Psoas muscle (tissue), 8 donors: ENCODE results near the gene DNAI1. TPM values are rescaled to one million over a fixed set of nuclear protein-coding genes. Genes with fewer than 3 reads are reported as not detected.

ENCODE experiments used
- ATAC-seq, 4 donors: fragments of 200-7000 bp; cut with Tn5 transposase; one replicate each; pipeline ENCODE4 v1.9.1; 2020; ENCODE audit warnings: moderate library complexity in 3 of 4, mild to moderate bottlenecking in 2 of 4
- DNase-seq, 2 donors: peaks; one replicate each; pipeline ENCODE4 v3.0.0-alpha.2; 2020
- H3K27ac ChIP-seq: fragments of 200-600 bp; one replicate; pipeline ENCODE4 v1.8.0; 2022
- H3K27me3 ChIP-seq, 3 donors: fragments of 200-600 bp in 1 of 3; one replicate each; pipeline versions ENCODE4 v1.6.1 to v1.8.0; 2013 to 2022; ENCODE audit warnings: low read length in 2 of 3, mild to moderate bottlenecking in 2 of 3, moderate library complexity in 1 of 3; ENCODE audit not compliant: insufficient read depth in 3 of 3
- H3K36me3 ChIP-seq, 2 donors: fragments of 200-600 bp in 1 of 2; one replicate each; pipeline versions ENCODE4 v1.6.1 to v1.8.0; 2013 to 2022; ENCODE audit warnings: low read depth in 1 of 2, mild to moderate bottlenecking in 1 of 2, moderate library complexity in 1 of 2; ENCODE audit not compliant: insufficient read depth in 1 of 2
- H3K4me1 ChIP-seq: fragments of 200-600 bp; one replicate; pipeline ENCODE4 v1.8.0; 2022
- H3K4me3 ChIP-seq: fragments of 200-600 bp; one replicate; pipeline ENCODE4 v1.8.0; 2022; ENCODE audit warnings: mild to moderate bottlenecking
- H3K9me3 ChIP-seq: fragments of 200-600 bp; one replicate; pipeline ENCODE4 v1.8.0; 2022
- WGBS, 3 donors: extraction: QIAGEN DNeasy Blood & Tissue Kit; methylation state at CpG; one replicate each; pipeline versions ENCODE4 v1.1.6 to v1.1.7; 2013; 5-methylcytosine and 5-hydroxymethylcytosine counted together
- intact Hi-C, 2 donors: fragments of 100-400 bp; cut with DNase I; formaldehyde crosslinking; loops; one replicate each; pipeline versions ENCODE4 v1.11.0 to v1.14.2; 2022
- polyA plus RNA-seq, 3 donors: library from polyadenylated mRNA; stranded (reverse); fragments of 200-250 nt; gene quantifications; one replicate each; pipeline ENCODE4 v1.2.3, GENCODE V29; 2013
- total RNA-seq, 4 donors: library from RNA; stranded (reverse); fragmentation: NEBNext Ultra II Directional in 2 of 4; extraction: Animal tissue kit (Norgen Biotek cat#: 25700) in 2 of 4; gene quantifications; one replicate each; pipeline versions ENCODE4 v1.2.1 to v1.2.4, GENCODE V29; 2021 to 2023
- TF ChIP-seq, protein P1 (sequence below): fragments of 200-600 bp; IDR thresholded peaks from one replicate; pipeline ENCODE4 v1.8.0; 2022; ENCODE audit warnings: antibody characterized with exemption
- donor health status: healthy with polysubstance abuse.
- donor health status: DM: no; HTN: no; CAD: no; lungs with moderate emphysema.
- donor health status: Bipolar disorder and iron deficiency.
- donor health status: healthy.
- donor health status: DM: yes; HTN: yes; CAD: no.
- donor health status: DM: no; HTN: no; CAD: no.
- donor health status: DM: no; HTN: no; CAD: no.
- donor health status: DM: yes; HTN: yes; CAD: no.

The DNAI1 gene
- total and polyA plus RNA-seq, 7 donors = 0.04 to 0.70 (median 0.27) TPM; not detected in 3

DNA sequence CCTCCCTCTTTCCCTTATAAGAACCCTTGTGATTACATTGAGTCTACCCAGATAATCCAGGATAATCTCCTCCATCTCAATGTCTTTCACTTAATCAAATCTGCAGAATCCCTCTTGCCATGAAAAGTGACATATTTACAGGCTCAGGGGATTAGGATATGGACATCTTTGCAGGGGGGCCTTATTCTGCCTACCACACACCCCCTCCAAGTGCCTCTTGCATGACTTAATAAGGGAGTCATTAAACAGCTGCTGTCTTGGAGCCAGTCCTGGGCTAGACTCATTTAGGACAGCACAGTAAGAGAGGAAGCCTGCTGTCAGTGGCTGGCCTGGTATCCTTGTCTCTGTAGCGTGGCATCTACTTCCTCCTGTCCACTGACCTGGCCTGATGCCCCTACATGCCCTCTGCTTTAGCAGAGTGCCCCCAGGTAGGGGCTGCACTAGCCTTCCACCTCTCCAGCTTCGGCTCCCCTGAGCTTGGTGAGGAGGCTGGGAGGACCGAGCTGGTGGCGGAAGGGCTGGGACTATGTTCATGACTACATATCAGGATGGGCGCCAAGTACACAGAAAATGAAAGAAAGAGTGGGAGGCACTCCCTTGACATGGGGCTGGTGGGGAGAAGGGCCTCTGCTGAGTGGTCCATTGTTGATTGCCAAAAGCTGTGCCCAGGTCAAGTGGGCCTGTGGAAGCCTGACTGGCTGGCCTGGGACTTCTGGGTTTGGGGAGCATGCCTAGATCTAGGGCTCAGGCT is 46.9 kb downstream of the DNAI1 start:
- Histone ChIP-seq H3K4me1 (no peaks in the 10 kb centered on the region), H3K27me3 (no peaks in the 10 kb centered on the region), H3K36me3 (no peaks in the 10 kb centered on the region), H3K4me3 (no peak overlapping the region), H3K27ac (no peak overlapping the region), H3K9me3 (no peaks in the 10 kb centered on the region)
- no peak for DNase-seq
- TF ChIP-seq, protein P1, sequence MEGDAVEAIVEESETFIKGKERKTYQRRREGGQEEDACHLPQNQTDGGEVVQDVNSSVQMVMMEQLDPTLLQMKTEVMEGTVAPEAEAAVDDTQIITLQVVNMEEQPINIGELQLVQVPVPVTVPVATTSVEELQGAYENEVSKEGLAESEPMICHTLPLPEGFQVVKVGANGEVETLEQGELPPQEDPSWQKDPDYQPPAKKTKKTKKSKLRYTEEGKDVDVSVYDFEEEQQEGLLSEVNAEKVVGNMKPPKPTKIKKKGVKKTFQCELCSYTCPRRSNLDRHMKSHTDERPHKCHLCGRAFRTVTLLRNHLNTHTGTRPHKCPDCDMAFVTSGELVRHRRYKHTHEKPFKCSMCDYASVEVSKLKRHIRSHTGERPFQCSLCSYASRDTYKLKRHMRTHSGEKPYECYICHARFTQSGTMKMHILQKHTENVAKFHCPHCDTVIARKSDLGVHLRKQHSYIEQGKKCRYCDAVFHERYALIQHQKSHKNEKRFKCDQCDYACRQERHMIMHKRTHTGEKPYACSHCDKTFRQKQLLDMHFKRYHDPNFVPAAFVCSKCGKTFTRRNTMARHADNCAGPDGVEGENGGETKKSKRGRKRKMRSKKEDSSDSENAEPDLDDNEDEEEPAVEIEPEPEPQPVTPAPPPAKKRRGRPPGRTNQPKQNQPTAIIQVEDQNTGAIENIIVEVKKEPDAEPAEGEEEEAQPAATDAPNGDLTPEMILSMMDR = no peak
- no peak for ATAC-seq
- 71 to 84% (median 78%) methylated on average over 5 of the region's 5 CpGs for WGBS, 3 donors
- intact Hi-C loops = no loop called here

DNA sequence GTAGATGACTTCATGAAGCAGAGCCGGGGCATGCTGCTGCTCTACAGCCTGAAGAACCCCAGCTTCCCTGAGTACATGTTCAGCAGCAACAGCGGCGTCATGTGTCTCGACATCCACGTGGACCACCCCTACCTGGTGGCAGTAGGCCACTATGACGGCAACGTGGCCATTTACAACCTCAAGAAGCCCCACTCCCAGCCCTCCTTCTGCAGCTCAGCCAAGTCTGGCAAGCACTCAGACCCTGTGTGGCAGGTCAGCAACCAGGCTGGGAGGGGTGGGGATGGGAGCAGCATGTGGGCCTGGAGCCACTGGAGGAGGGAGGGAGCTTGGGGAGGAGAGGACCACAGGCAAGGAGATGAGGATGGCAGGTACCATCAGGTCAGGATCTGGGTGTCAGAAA is 48.0 kb downstream of the DNAI1 start:
- no peaks in the 10 kb centered on the region for H3K4me1 ChIP-seq
- WGBS, 3 donors = 88 to 92% (median 88%) methylated on average over 7 of the region's 7 CpGs
- no peak for DNase-seq
- TF ChIP-seq, protein P1 = no peak
- no peak for ATAC-seq
- H3K27ac ChIP-seq = no peak overlapping the region
- no peaks in the 10 kb centered on the region for H3K27me3 ChIP-seq
- H3K9me3 ChIP-seq = no peaks in the 10 kb centered on the region
- H3K36me3 ChIP-seq = no peaks in the 10 kb centered on the region
- intact Hi-C loops = no loop called here
- H3K4me3 ChIP-seq = no peak overlapping the region

DNA sequence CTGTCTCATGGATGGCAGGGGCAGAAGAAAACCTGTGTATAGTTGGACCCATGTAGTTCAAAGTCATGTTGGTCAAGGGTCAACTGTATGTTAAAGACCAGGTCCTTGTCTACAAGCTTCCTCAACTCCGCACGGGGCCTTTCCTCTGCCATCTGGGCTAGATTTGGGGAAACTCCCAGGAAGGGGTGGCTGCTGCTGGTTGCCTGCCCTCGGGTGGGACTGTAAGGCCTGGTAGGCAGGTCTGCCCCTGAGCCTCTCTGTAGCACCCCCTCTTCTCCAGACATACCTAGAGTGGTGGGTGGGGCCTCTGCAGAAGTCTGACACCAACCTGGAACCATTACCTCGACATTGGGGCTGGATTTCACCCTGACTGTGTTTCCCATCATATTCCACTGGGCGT is 49.0 kb downstream of the DNAI1 start:
- TF ChIP-seq, protein P1 = no peak
- DNase-seq (no peak), ATAC-seq (no peak)
- WGBS, 3 donors = 81 to 91% (median 86%) methylated on average over 5 of the region's 5 CpGs
- no peaks in the 10 kb centered on the region for H3K9me3 ChIP-seq
- intact Hi-C loops = no loop called here
- no peak overlapping the region for H3K4me3 ChIP-seq
- H3K36me3 ChIP-seq = no peaks in the 10 kb centered on the region
- H3K27me3 ChIP-seq = no peaks in the 10 kb centered on the region
- H3K27ac ChIP-seq = no peak overlapping the region
- no peaks in the 10 kb centered on the region for H3K4me1 ChIP-seq

DNA sequence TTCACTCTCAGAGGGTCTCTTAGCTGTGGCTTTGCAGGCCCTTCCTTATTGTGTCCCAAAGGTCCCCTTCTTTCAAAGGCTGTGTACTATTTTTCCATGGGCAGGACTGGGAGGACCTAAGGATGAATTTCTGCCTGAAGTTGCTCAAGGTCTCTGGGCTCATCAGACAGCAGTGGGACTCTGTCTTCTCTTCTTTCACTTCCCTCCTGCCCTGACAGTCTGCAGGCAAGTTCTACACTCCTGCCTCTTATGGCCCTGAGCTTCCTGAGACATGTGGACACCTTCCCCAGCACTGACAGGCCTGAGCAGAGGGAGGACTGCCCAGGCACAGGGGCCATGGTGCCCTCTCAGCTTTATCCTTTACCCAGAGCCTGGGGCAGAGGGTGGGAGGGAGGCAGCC is 49.4 kb downstream of the DNAI1 start:
- H3K27me3 ChIP-seq = no peaks in the 10 kb centered on the region
- no peak overlapping the region for H3K4me3 ChIP-seq
- no peaks in the 10 kb centered on the region for H3K4me1 ChIP-seq
- intact Hi-C loops = no loop called here
- TF ChIP-seq, protein P1 = no peak
- no peaks in the 10 kb centered on the region for H3K36me3 ChIP-seq
- no peak overlapping the region for H3K27ac ChIP-seq
- DNase-seq (no peak), ATAC-seq (no peak)
- no peaks in the 10 kb centered on the region for H3K9me3 ChIP-seq

DNA sequence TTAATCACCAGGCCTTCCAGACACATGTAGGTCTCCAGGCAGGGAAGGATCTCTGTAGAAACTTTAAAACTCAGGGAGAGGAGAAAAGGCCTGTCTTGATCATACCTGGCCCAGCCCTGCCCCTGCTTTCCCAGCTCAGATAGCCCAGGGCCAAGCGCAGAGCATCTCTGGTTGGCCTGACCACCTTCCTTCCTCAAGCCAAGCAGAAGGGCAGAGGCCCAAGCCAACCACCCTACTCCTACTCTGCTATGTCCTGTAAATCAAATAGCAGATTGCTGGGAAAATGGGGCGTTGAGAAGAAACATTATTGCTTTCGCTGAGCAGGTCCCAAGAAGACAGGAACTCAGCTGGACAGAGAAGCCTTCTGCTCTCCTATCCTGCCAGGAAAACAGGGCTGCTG is 49.9 kb downstream of the DNAI1 start:
- DNase-seq = no peak
- no peaks in the 10 kb centered on the region for H3K4me1 ChIP-seq
- no peaks in the 10 kb centered on the region for H3K9me3 ChIP-seq
- intact Hi-C loops = no loop called here
- no peak for ATAC-seq
- WGBS, 3 donors = 91 to 94% (median 93%) methylated on average over 3 of the region's 3 CpGs
- no peak overlapping the region for H3K27ac ChIP-seq
- H3K27me3 ChIP-seq = no peaks in the 10 kb centered on the region
- no peak overlapping the region for H3K4me3 ChIP-seq
- no peaks in the 10 kb centered on the region for H3K36me3 ChIP-seq
- TF ChIP-seq, protein P1 = no peak
